GM06990 (cell line): ENCODE data around the gene GHRHR.

Experiments
- DNase-seq: peaks from one replicate; pipeline ENCODE4 v3.0.0-alpha.2; 2011; ENCODE audit not compliant: insufficient read length; ENCODE audit errors: extremely low read depth
- H3K27me3 ChIP-seq: replicated peaks from 2 replicates; pipeline ENCODE4 v1.6.0; 2011; ENCODE audit warnings: low read length; ENCODE audit not compliant: control insufficient read depth, insufficient read depth
- H3K36me3 ChIP-seq: 2 replicates; pipeline ENCODE4 v1.5.1; 2011; ENCODE audit warnings: low read length; ENCODE audit not compliant: control insufficient read depth, insufficient read depth
- H3K4me3 ChIP-seq: replicated peaks from 2 replicates; pipeline ENCODE4 v1.5.1; 2011; ENCODE audit warnings: low read depth, mild to moderate bottlenecking, control low read depth, low read length
- CTCF ChIP-seq: IDR thresholded peaks from 2 replicates; pipeline ENCODE4 v1.5.1; 2011; ENCODE audit warnings: low read length, control low read depth, mild to moderate bottlenecking, inconsistent platforms; ENCODE audit not compliant: insufficient read depth, poor library complexity, severe bottlenecking

Gene GHRHR

DNA sequence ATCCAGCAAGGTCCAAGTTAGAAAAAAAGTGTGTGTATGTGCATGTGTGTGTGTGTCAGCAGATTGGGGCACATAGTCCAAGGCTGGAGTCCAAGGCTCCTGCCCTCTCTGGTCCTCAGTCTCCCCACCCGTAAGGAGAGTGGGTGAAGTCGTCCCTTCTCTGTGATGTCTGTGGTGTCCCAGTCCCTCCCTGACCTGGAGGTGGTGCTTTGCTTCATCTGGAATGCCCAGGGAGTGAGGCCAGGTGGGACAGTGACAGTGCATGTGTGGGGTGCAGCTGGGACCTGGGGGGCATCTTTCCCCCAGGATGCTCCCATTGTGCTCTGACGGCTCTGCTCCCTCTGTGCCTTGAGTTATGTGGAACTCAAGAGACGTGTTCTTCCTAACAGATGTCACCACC is 34.1 kb upstream of the GHRHR start:
- DNase-seq = no peak
- H3K4me3 ChIP-seq = no peak overlapping the region
- no peak for TF ChIP-seq CTCF
- H3K27me3 ChIP-seq = no peaks in the 10 kb centered on the region; the same call in 1 of the 2 replicates
- H3K36me3 ChIP-seq = no peaks in the 10 kb centered on the region

- no peaks in the 10 kb centered on the region; the same call in 1 of the 2 replicates for H3K27me3 ChIP-seq
- DNase-seq = no peak
- no peak overlapping the region for H3K4me3 ChIP-seq
- TF ChIP-seq CTCF = no peak
- no peaks in the 10 kb centered on the region for H3K36me3 ChIP-seq
Observed at GRCh38 chr7:30930621-30931020, 33.1 kb upstream of the GHRHR start.

- H3K27me3 ChIP-seq = no peaks in the 10 kb centered on the region; the same call in 1 of the 2 replicates
- H3K36me3 ChIP-seq = no peaks in the 10 kb centered on the region
- DNase-seq = no peak
- TF ChIP-seq CTCF = no peak
- no peak overlapping the region for H3K4me3 ChIP-seq
Observed at GRCh38 chr7:30931161-30931928, 32.4 kb upstream of the GHRHR start.

DNA sequence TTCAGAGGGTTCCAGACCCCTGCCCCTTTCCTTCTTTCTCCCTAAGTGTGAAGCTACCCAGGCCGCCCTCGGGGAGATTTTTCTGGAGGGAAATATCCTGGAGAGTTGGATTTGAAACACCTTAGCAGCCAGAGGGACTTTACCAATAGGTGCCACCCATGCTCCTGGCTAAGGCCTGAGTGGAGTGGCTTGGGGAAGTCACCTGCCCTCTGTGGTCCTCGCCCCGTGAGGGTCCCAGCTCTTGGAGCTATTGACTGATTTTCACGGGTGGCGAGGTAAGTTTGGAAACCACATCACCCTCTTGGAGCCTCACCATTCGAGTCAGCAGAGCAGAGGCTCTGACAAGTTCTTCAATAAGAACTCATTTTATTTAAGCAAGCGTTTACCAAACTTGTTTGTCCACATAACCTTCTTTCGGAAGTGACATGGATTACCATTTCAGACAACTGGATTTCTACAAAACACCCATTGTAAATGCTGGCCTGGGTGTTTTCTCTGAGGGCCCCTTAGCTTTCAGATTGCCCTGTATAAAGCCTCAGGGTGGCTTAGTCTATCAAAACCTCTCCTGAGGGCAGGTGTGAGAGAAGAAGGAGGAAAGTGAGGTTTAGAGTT is 31.7 kb upstream of the GHRHR start:
- TF ChIP-seq CTCF = no peak
- no peak for DNase-seq
- Histone ChIP-seq H3K27me3 (no peaks in the 10 kb centered on the region; the same call in 1 of the 2 replicates), H3K36me3 (no peaks in the 10 kb centered on the region), H3K4me3 (no peak overlapping the region)

DNA sequence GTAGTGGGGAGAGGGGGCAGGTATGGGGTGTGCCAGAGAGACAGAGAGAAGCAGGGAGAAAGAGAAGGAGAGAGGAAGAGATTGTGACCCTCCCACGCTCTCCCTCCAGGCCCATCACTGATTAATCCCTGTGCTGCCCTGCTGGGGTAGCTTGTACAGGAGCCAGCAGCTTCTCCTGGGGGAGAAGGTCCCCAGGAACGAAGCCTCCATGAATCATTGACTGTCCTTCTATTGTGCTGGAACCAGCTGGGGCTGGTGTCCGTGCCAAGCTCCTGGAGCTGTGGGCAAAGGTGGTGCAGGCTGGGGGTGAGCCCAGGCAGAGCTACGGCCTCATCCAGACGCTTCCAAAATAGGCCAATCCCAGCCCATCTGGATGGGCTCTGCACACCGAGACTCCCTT is 31.2 kb upstream of the GHRHR start:
- no peak for TF ChIP-seq CTCF
- Histone ChIP-seq H3K27me3 (no peaks in the 10 kb centered on the region; the same call in 1 of the 2 replicates), H3K36me3 (no peaks in the 10 kb centered on the region), H3K4me3 (no peak overlapping the region)
- DNase-seq = no peak
